ENCODE measurements around the gene SYK.

Gene SYK

GRCh38 chr9:90945336-90945735 is 143.7 kb downstream of the SYK start:
- no peak for TF ChIP-seq CTCF (IDR thresholded peaks at IDR 0.05)

- no peak for TF ChIP-seq CTCF (IDR thresholded peaks at IDR 0.05)
Measured at GRCh38 chr9:90946982-90947381, 145.4 kb downstream of the SYK start.

All from LNCAP (cell line).